NB4 (cell line): ENCODE data around the gene CHD3.

ENCODE experiments used
- POLR2A ChIP-seq: IDR thresholded peaks from 2 replicates; pipeline ENCODE4 v1.6.1; 2011; ENCODE audit warnings: mild to moderate bottlenecking; ENCODE audit not compliant: insufficient read length; ENCODE audit errors: extremely low read depth
- TF ChIP-seq, protein P1 (sequence below): IDR thresholded peaks from one replicate; pipeline ENCODE4 v1.5.1; 2012; ENCODE audit warnings: low read depth, low read length

DNA sequence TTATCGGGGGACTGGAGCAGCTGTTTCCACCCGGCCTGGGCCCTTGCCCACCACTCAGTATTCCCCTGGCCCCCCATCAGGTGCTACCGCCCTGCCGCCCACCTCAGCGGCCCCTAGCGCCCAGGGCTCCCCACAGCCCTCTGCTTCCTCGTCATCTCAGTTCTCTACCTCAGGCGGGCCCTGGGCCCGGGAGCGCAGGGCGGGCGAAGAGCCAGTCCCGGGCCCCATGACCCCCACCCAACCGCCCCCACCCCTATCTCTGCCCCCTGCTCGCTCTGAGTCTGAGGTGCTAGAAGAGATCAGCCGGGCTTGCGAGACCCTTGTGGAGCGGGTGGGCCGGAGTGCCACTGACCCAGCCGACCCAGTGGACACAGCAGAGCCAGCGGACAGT, 39.9 kb upstream of the CHD3 start:
- TF ChIP-seq POLR2A = no peak
- TF ChIP-seq, protein P1, sequence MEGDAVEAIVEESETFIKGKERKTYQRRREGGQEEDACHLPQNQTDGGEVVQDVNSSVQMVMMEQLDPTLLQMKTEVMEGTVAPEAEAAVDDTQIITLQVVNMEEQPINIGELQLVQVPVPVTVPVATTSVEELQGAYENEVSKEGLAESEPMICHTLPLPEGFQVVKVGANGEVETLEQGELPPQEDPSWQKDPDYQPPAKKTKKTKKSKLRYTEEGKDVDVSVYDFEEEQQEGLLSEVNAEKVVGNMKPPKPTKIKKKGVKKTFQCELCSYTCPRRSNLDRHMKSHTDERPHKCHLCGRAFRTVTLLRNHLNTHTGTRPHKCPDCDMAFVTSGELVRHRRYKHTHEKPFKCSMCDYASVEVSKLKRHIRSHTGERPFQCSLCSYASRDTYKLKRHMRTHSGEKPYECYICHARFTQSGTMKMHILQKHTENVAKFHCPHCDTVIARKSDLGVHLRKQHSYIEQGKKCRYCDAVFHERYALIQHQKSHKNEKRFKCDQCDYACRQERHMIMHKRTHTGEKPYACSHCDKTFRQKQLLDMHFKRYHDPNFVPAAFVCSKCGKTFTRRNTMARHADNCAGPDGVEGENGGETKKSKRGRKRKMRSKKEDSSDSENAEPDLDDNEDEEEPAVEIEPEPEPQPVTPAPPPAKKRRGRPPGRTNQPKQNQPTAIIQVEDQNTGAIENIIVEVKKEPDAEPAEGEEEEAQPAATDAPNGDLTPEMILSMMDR = no peak
